Stimulated activated CD8-positive, alpha-beta memory T cell treated with anti-CD3 and anti-CD28 coated beads, Interleukin-7, amount 100 ng/mL, for 4 hours (primary cell): ENCODE measurements around the gene TNS3.

Source experiments
- DNase-seq, 2 donors: peaks; one replicate each; pipeline ENCODE4 v3.0.0-alpha.2; 2020; ENCODE audit warnings: low read depth in 2 of 2

The TNS3 gene

DNA sequence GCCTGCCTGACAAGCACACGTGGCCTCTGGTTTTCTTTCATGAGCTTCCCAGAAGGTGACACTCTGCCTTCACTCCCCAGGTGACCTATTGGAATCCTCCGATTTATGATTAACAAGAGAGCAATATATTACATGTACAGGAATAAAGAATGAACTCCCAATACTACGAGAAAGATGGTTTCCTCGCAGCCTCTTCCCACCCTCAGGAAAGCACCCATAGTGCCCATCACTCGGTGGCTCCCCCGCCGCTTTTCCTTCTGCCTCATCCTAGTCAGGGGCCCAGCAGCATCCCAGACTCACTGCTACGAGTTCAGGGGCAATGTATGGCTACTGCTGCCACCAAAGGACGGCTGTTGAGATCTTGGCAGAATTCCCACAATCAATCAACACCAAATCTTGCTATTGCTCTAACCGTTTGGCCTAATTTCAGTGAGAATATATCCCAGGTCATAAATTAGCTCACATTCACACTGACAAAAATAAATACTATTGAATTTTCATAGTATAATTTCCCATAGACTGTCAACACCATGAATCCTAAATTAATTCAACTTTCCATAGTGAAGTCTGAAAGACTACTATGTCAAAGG lies 196.3 kb downstream of the TNS3 start:
- DNase-seq = no peak

DNA sequence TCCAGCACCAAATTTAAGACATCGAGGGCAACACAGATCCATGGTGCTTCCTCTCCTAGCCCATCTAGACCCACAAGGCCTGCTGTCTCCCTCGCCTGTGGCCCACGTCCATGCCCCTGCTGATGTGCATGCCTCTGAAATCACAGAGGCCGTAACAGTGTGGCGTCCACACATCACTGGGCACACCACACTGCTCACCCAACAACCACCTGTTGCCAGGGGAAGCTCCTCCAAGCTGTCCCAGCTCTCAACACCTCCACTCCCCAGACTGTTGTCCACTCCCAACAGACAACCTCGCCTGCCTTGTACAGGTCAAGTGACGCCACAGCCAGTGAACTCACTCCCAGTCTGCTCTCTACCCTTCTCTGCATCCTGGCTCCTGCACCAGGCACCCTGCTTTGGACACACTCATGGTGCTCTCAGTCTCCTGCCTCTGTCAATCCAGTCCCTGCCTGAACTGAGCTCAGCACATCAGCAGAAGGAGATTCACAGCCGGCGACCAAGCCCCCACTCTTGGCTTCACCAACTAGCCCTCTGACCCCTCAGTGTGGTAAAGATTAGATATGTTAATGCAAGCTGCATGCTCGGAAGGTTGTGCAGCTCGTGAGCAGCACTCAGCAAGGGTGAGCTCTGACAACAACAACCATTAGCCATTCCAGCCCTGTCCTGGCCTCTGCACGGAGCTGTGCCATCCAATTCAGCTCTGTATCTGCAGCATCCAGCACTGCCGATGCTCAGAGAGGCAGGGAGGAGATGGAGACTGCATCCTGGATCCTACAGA lies 197.0 kb downstream of the TNS3 start:
- DNase-seq = no peak

DNA sequence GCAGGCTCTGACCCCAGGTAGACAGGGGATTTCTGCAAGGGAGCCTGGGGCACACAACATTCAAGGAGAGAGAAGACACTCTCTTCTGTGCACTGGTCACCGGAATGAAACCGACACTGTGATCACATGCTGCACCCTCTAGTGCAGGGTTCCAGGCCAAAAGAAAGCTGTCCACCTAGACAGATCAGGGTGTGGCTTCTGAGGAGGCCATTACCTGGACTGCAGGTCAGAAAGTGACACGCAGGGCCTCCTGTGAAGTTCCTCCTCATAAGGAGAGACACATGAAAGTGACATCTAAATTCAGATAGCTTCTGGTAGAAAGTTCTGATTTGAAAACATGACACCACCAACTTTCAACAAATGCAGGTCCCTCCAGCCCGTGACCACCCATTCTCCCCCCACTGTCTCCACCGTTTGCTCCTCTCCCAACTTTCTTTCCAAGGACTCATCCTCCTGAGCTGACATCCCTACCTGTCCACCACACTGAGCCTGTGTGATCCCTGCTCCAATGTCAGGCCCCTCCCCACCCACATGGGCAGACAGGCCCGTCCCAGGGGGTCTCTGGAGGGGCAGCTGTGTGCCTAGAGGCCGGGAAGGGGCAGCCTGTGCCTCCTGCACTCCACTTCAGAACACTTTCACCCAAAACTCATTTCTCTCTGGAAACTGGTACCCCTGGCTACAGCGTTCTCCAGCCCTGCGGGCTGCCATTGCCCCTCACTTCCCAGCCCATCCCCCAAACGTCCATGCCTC lies 198.0 kb downstream of the TNS3 start:
- no peak for DNase-seq

GRCh38 chr7:47383072-47383471 lies 198.8 kb downstream of the TNS3 start:
- no peak for DNase-seq

DNA sequence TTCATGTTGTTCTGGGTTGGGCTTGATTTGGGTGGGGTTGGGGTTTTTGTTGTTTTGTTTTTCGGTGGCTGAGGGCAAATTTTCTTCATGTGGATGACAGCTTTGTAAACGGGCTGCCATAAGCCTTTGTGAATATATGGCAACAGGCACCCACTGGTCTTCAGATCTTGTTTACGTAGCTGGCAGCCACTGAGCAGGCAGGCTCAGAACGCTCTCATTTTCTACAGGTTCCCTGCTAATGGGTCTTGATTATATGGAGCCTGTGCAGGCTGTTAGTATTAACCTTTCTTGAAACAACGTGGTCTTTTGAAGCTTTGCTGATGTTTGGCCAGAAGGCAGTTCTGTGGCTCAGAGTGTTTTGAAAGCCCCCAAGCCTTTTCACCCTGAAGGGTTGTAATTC lies 199.7 kb downstream of the TNS3 start:
- DNase-seq = no peak

DNA sequence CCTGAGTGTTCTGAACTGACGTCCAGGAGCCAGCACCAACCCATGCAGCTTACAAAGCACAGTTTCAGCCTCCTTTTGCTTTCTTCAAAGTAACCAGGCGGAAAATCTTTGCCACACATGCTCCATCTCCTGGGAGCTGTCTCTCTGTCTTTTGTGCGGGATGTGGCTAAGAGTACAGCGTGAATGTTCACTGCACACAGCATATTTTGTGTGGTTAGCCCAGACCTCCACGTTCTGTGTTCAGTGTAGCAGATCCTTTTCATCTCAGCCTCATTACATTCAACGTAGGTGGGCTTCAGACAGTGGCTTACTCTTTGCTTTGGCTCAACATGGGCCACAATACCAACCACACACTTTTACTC lies 200.8 kb downstream of the TNS3 start:
- DNase-seq = no peak

DNA sequence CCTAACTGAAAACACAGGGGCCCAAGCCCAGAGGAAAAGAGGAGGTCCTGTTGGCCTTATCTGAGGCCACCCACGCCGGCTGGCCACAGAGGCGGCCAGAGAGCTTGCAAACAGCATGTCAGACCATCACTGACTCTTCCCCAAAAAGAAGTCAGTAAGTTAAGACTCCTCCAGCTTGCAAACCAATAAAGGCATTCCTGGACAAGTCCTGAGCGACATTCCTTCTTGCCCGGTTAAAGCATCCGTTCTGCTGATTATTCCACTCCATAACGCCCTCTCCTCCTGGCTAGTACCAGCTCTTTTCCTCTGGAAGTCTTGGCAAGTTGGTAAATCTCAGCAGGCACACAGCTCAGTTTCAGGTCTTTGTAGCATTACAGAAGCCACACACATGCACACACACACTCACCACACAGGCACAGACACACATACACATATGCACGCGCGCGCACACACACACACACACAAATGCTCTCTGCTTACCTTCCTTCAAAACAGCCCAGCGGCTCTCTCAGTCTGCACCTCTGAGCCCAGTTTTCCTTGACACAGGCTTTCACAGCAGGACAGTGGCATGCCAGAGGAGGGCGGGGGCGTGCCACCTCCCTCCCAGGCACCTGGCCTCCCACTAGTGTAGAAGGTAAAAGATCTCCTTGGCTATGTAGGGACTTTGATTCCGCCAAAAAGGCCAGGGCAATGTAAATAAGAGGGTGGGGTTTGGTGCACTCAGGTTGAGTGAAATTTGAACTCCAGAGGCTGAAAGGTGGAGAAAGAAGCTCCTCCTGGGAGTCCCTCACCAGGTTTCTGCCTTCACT lies 201.4 kb downstream of the TNS3 start:
- DNase-seq = no peak

DNA sequence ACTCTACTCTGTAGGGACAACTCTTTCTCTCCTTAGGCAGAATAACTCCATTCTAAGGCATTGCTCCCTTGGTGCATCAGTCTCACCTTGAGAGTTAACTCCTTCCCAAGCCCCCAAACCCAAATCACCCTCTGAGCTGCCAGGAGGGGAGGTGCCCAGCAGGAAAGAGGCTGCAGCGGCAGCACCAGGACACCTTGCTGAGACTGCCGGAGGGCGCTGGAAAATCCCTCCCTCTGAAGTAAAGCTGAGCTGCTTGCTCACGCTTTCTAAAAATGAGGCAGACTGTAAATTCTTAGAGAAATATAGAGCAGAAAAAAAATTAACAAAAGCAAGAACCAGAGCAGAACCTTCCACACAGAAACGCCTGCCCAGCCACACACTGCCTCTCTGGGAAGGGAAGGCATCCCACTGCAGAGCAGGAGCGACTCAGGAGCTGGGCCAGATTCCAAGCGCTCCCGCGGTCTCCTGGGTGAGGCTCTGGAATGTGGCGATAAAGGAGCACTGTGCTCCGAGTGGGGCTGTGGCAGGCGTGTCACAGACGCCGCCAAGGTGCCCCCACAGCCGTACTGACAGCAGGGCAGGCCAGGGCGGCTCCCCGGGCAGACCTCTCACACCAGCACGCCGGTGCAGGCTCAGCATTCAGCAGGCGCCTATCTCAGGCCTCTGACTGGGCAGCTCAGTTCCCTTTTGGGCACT lies 202.1 kb downstream of the TNS3 start:
- no peak for DNase-seq

- DNase-seq = no peak
Measured at GRCh38 chr7:47378728-47379395, 203.0 kb downstream of the TNS3 start.

DNA sequence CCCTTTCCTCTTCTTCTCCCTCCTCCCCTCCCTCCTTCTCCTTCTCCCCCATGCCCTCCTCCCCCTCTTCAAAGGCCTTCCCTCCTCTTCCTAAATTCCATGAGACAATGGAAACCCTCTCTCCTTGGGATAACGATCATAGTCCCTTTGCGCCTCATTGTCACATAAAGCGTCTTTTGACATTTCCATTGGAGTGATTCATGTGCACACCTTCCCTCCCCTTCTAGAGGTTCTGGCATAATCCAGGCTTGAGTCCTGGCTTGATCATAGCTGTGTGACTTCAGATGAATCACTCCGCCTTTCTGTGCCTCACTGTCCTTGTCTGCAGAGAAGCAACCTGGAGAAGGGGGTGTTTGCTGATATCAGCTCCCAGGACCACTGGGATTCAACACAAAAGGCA lies 204.2 kb downstream of the TNS3 start:
- DNase-seq = no peak

DNA sequence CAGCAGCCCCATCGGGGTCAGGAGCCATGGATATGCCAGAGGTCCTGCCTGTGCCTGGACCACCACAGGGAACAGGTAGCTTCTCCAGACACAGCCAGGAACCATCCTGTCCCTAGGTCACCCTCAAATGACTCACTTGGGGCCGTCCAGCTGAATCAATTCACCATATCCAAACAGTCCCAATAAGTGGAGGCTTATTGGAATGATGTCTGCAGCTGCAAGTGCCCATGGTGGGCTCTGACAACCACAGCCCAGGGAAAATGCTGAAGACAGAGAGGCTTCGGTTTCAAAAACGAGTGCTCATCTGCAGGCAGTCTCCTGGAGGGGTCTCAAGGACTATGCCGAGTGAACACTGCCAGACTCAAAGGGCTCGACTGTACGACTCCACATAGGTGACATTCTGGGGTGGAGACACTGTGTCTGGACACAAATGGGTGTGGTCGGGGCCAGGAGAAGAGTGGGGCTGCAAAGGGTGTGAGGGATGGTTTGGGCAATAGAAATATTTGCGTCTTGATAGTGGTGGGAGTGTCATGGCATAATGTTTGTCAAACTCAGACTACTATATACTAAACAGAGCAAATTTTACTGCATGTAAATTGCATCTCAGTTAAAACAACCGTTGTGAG lies 204.8 kb downstream of the TNS3 start:
- no peak for DNase-seq

GRCh38 chr7:47375121-47375938 lies 206.6 kb downstream of the TNS3 start:
- no peak for DNase-seq

DNA sequence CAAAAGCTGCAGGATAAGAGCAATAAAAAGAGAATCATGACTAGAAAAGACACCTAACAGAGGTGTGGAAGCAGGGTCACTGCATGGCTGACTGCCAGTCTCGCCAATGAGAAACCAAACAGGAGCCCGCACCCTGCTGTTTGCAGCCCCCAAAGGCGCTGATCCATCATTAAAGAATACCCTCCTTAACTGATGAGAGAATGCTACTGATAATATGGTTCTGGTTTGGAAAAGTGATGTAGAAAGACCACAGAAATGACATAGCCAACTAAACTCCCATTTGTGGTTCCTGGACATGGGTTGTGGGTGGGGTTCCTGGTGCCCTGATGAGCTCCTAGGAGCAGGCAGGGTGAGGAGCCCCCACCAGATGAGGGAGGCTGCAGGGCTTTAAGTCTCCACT lies 207.4 kb downstream of the TNS3 start:
- DNase-seq = no peak

DNA sequence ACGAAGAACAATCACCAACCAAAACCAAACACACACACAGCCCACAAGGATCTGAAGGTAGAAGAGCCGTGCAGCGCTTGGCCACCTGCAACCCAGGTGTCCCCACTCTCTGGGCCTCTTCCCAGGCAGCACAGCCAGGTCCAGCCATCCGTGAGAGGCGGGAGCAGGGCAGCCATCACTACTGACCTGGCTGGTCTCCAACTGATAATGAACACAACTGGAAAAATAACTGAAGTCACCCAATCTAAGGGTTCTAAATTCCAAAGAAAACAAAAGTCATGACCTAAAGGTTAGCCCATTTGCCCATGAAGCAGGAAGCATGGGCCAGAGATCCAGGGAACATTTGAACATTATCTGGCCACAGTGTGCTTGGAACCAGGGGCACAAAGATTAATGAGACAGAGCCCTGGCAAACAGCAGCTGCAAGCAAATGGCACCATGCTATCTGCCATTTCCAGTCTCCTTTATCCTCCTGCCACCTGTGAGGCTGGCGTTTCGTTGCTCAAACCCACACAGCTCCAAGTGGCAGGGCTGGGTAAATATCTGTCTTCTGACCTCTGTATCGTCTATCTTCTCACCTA lies 207.9 kb downstream of the TNS3 start:
- no peak for DNase-seq

DNA sequence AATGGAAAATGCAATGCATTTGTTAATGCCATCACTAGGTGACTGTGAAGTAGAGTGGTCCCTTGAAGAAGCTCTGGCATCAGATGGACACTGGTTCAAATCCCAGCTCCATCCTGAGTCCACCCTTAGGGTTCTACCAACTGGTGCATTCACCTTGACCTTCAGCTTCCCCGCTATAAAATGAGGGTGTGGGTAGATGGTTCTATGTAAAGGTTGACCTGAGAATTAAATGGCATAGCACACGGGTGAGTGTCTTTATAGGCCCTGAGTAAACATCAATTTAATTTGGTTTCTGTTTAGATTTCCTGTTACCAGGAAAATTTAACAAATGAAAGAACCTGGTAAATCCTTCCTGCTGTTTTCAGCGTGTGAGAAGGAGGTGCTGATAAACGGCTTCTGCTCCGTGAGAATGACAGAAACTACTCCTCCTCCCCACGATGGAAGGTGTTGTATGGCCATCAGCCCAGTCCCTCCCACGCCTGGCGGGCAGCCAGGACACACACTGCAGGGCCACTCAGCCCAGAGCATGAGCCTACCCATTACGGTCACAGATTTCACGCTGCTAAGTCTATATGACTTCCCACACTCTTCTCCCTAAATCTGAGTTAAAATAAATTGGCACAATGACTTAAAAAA lies 210.1 kb downstream of the TNS3 start:
- no peak for DNase-seq

- DNase-seq = no peak
Measured at GRCh38 chr7:47371317-47371716, 210.6 kb downstream of the TNS3 start.

DNA sequence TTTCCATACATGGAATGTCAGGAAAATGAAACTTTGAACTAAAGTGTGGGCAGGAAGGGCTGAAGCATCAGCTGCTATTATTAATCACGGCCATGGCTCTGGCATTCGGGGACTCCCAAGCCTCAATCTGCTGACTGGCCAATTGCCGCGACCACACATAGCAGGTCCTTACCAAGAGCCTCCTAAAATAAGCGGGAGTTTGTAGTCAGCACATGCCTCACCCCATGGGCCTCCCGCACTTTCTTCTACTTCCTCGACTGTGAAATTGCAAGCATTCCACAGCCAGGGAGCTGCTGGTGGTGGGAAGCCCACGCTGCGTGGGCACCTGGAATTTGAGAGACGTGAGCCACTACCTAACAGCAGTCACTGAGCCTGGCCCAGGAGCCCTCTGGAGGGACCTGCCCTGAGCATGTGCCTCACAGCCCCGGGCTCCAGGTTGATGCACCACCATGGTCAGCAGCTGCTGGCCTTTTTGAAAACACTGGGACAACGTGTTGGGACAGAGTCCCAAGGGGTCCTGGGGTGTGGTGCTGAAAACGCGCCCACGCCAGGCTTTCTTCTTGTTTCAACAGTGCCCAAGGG lies 211.4 kb downstream of the TNS3 start:
- DNase-seq = no peak

- no peak for DNase-seq
Measured at GRCh38 chr7:47369736-47370135, 212.2 kb downstream of the TNS3 start.
